ENCODE data around the gene GLS.
"Not testable (repeated sequence)": the region's sequence is repeated elsewhere in the genome, so short reads cannot be mapped to it uniquely, and the experiment has no call there.

DNA sequence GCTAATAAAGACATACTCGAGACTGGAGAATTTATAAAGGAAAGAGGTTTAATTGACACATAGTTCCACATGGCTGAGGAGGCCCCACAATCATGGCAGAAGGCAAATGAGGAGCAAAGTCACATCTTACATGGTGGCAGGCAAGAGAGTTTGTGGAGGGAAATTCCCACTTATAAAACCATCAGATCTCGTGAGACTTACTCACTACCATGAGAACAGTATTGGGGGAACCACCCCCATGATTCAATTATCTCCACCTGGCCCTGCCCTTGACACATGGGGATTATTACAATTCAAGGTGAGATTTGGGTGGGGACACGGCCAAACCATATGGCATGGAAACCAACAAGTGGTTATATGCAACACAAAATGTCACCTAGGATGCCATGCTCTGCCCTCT, 114.7 kb downstream of the GLS start:
- TF ChIP-seq, protein P1, sequence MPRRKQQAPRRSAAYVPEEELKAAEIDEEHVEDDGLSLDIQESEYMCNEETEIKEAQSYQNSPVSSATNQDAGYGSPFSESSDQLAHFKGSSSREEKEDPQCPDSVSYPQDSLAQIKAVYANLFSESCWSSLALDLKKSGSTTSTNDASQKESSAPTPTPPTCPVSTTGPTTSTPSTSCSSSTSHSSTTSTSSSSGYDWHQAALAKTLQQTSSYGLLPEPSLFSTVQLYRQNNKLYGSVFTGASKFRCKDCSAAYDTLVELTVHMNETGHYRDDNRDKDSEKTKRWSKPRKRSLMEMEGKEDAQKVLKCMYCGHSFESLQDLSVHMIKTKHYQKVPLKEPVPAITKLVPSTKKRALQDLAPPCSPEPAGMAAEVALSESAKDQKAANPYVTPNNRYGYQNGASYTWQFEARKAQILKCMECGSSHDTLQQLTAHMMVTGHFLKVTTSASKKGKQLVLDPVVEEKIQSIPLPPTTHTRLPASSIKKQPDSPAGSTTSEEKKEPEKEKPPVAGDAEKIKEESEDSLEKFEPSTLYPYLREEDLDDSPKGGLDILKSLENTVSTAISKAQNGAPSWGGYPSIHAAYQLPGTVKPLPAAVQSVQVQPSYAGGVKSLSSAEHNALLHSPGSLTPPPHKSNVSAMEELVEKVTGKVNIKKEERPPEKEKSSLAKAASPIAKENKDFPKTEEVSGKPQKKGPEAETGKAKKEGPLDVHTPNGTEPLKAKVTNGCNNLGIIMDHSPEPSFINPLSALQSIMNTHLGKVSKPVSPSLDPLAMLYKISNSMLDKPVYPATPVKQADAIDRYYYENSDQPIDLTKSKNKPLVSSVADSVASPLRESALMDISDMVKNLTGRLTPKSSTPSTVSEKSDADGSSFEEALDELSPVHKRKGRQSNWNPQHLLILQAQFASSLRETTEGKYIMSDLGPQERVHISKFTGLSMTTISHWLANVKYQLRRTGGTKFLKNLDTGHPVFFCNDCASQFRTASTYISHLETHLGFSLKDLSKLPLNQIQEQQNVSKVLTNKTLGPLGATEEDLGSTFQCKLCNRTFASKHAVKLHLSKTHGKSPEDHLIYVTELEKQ (tag by site-specific recombination; IDR thresholded peaks at IDR 0.05; ENCODE audit: borderline replicate concordance): not testable (repeated sequence)
- TF ChIP-seq, protein P2, sequence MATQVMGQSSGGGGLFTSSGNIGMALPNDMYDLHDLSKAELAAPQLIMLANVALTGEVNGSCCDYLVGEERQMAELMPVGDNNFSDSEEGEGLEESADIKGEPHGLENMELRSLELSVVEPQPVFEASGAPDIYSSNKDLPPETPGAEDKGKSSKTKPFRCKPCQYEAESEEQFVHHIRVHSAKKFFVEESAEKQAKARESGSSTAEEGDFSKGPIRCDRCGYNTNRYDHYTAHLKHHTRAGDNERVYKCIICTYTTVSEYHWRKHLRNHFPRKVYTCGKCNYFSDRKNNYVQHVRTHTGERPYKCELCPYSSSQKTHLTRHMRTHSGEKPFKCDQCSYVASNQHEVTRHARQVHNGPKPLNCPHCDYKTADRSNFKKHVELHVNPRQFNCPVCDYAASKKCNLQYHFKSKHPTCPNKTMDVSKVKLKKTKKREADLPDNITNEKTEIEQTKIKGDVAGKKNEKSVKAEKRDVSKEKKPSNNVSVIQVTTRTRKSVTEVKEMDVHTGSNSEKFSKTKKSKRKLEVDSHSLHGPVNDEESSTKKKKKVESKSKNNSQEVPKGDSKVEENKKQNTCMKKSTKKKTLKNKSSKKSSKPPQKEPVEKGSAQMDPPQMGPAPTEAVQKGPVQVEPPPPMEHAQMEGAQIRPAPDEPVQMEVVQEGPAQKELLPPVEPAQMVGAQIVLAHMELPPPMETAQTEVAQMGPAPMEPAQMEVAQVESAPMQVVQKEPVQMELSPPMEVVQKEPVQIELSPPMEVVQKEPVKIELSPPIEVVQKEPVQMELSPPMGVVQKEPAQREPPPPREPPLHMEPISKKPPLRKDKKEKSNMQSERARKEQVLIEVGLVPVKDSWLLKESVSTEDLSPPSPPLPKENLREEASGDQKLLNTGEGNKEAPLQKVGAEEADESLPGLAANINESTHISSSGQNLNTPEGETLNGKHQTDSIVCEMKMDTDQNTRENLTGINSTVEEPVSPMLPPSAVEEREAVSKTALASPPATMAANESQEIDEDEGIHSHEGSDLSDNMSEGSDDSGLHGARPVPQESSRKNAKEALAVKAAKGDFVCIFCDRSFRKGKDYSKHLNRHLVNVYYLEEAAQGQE (tag by site-specific recombination; IDR thresholded peaks at IDR 0.05): not testable (repeated sequence)
- not testable (repeated sequence) for TF ChIP-seq ZNF274 (IDR thresholded peaks at IDR 0.05; ENCODE audit: low read length); ZNF274 (tag by site-specific recombination; IDR thresholded peaks at IDR 0.05; ENCODE audit: borderline replicate concordance); ZNF501 (tag by site-specific recombination; IDR thresholded peaks at IDR 0.05); KLF1 (tag by site-specific recombination; IDR thresholded peaks at IDR 0.05); YY1 (tag by site-specific recombination; IDR thresholded peaks at IDR 0.05); OVOL3 (tag by site-specific recombination; IDR thresholded peaks at IDR 0.05)
- TF ChIP-seq, protein P3, sequence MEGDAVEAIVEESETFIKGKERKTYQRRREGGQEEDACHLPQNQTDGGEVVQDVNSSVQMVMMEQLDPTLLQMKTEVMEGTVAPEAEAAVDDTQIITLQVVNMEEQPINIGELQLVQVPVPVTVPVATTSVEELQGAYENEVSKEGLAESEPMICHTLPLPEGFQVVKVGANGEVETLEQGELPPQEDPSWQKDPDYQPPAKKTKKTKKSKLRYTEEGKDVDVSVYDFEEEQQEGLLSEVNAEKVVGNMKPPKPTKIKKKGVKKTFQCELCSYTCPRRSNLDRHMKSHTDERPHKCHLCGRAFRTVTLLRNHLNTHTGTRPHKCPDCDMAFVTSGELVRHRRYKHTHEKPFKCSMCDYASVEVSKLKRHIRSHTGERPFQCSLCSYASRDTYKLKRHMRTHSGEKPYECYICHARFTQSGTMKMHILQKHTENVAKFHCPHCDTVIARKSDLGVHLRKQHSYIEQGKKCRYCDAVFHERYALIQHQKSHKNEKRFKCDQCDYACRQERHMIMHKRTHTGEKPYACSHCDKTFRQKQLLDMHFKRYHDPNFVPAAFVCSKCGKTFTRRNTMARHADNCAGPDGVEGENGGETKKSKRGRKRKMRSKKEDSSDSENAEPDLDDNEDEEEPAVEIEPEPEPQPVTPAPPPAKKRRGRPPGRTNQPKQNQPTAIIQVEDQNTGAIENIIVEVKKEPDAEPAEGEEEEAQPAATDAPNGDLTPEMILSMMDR (tag by site-specific recombination; IDR thresholded peaks at IDR 0.05): not testable (repeated sequence)

Measured in HEK293 (cell line).